Liver (tissue), 9 donors: ENCODE measurements around the gene CEP85L. TPM values are rescaled to one million over a fixed set of nuclear protein-coding genes. Genes with fewer than 3 reads are reported as not detected.

Source experiments
- DNase-seq: peaks from one replicate; pipeline ENCODE4 v3.0.0-alpha.2; 2017; ENCODE audit warnings: low spot score
- H3K27ac ChIP-seq, 2 donors: one replicate each; pipeline ENCODE4 v1.7.0; 2013; ENCODE audit warnings: inconsistent platforms in 2 of 2, low read length in 2 of 2, control low read depth in 1 of 2, low read depth in 1 of 2, mild to moderate bottlenecking in 1 of 2
- H3K27me3 ChIP-seq, 4 donors: one replicate each; pipeline versions ENCODE4 v1.6.1 to v1.7.0; 2013; ENCODE audit warnings: low read length in 3 of 4, inconsistent platforms in 1 of 4, mild to moderate bottlenecking in 1 of 4, moderate library complexity in 1 of 4; ENCODE audit not compliant: control insufficient read depth in 4 of 4, insufficient read depth in 4 of 4
- H3K36me3 ChIP-seq, 4 donors: one replicate each; pipeline versions ENCODE4 v1.6.1 to v1.7.0; 2013; ENCODE audit warnings: low read length in 3 of 4, mild to moderate bottlenecking in 3 of 4, low read depth in 1 of 4, moderate library complexity in 1 of 4; ENCODE audit not compliant: control insufficient read depth in 4 of 4, insufficient read depth in 3 of 4
- H3K4me1 ChIP-seq, 4 donors: one replicate each; pipeline versions ENCODE4 v1.6.1 to v1.7.0; 2013; ENCODE audit warnings: low read length in 3 of 4, mild to moderate bottlenecking in 3 of 4, moderate library complexity in 1 of 4; ENCODE audit not compliant: control insufficient read depth in 4 of 4, insufficient read depth in 4 of 4
- H3K4me3 ChIP-seq, 3 donors: one replicate each; pipeline versions ENCODE4 v1.6.1 to v1.7.0; 2013; ENCODE audit warnings: low read length in 3 of 3, control low read depth in 1 of 3, low read depth in 1 of 3, mild to moderate bottlenecking in 1 of 3
- H3K9ac ChIP-seq, 2 donors: one replicate each; pipeline ENCODE4 v1.7.0; 2013; ENCODE audit warnings: low read length in 2 of 2, mild to moderate bottlenecking in 2 of 2, moderate library complexity in 2 of 2, control low read depth in 1 of 2, low read depth in 1 of 2
- H3K9me3 ChIP-seq, 4 donors: one replicate each; pipeline versions ENCODE4 v1.6.1 to v1.7.0; 2013; ENCODE audit warnings: low read length in 3 of 4; ENCODE audit not compliant: control insufficient read depth in 4 of 4
- ATF3 ChIP-seq: IDR thresholded peaks from 2 replicates; pipeline ENCODE4 v1.6.1; 2016; ENCODE audit warnings: antibody characterized with exemption
- CTCF ChIP-seq: fragments of 150-350 bp; IDR thresholded peaks from 2 replicates; pipeline ENCODE4 v1.5.1; 2017; ENCODE audit warnings: improper control_type of control experiment, low read depth, low read length; ENCODE audit not compliant: missing input control
- EGR1 ChIP-seq, 2 donors: IDR thresholded peaks; 2 replicates each; pipeline ENCODE4 v1.6.1; 2016 to 2018; ENCODE audit warnings: antibody characterized with exemption in 2 of 2, low read depth in 2 of 2
- FOXA1 ChIP-seq: IDR thresholded peaks from 2 replicates; pipeline ENCODE4 v1.6.1; 2016; ENCODE audit warnings: antibody characterized with exemption
- FOXA2 ChIP-seq: IDR thresholded peaks from 2 replicates; pipeline ENCODE4 v1.6.1; 2016; ENCODE audit warnings: antibody characterized with exemption
- GABPA ChIP-seq, 2 donors: IDR thresholded peaks in 1 of 2; conservative IDR thresholded peaks in 1 of 2; 2 replicates each; pipeline ENCODE4 v1.6.1; 2016; ENCODE audit warnings: antibody characterized with exemption in 2 of 2, mild to moderate bottlenecking in 1 of 2, moderate library complexity in 1 of 2
- HNF4A ChIP-seq, 2 donors: conservative IDR thresholded peaks; 2 replicates each; pipeline ENCODE4 v1.6.1; 2016; ENCODE audit warnings: antibody characterized with exemption in 2 of 2, mild to moderate bottlenecking in 2 of 2
- HNF4G ChIP-seq: IDR thresholded peaks from 2 replicates; pipeline ENCODE4 v1.6.1; 2016; ENCODE audit warnings: antibody characterized with exemption
- JUND ChIP-seq, 2 donors: IDR thresholded peaks; 2 replicates each; pipeline ENCODE4 v1.6.1; 2016; ENCODE audit warnings: antibody characterized with exemption in 2 of 2
- MAX ChIP-seq: IDR thresholded peaks from 2 replicates; pipeline ENCODE4 v1.6.1; 2016; ENCODE audit warnings: antibody characterized with exemption
- NR2F2 ChIP-seq: IDR thresholded peaks from 2 replicates; pipeline ENCODE4 v1.6.1; 2016; ENCODE audit warnings: antibody characterized with exemption
- RAD21 ChIP-seq, 2 donors: IDR thresholded peaks; 2 replicates each; pipeline ENCODE4 v1.6.1; 2016; ENCODE audit warnings: antibody characterized with exemption in 2 of 2, mild to moderate bottlenecking in 2 of 2
- REST ChIP-seq: IDR thresholded peaks from 2 replicates; pipeline ENCODE4 v1.6.1; 2016; ENCODE audit warnings: antibody characterized with exemption, mild to moderate bottlenecking
- RXRA ChIP-seq, 2 donors: IDR thresholded peaks; 2 replicates each; pipeline ENCODE4 v1.6.1; 2017 to 2018; ENCODE audit warnings: antibody characterized with exemption in 2 of 2, mild to moderate bottlenecking in 1 of 2
- SP1 ChIP-seq: IDR thresholded peaks from 2 replicates; pipeline ENCODE4 v1.6.1; 2018; ENCODE audit warnings: antibody characterized with exemption, mild to moderate bottlenecking
- TAF1 ChIP-seq: conservative IDR thresholded peaks from 2 replicates; pipeline ENCODE4 v1.6.1; 2016; ENCODE audit warnings: antibody characterized with exemption, mild to moderate bottlenecking
- YY1 ChIP-seq: IDR thresholded peaks from 2 replicates; pipeline ENCODE4 v1.6.1; 2016; ENCODE audit warnings: antibody characterized with exemption, mild to moderate bottlenecking
- ZBTB33 ChIP-seq: IDR thresholded peaks from 2 replicates; pipeline ENCODE4 v1.6.1; 2016; ENCODE audit warnings: antibody characterized with exemption
- WGBS: extraction: QIAGEN DNeasy Blood & Tissue Kit; methylation state at CpG from one replicate; pipeline ENCODE4 v1.1.7; 2013; 5-methylcytosine and 5-hydroxymethylcytosine counted together
- polyA plus RNA-seq, 2 donors: library from polyadenylated mRNA; stranded (reverse) in 1 of 2; unstranded in 1 of 2; fragments of 200-250 nt in 1 of 2; fragments of >200 nt in 1 of 2; fragmentation: Nextera tagmentation in 1 of 2; extraction: Ambion mirVana in 1 of 2; gene quantifications; one replicate each; pipeline versions ENCODE4 v1.2.1 to v1.2.3, GENCODE V29; 2013 to 2015
- total RNA-seq, 2 donors: library from RNA; depleted of rRNA; stranded (reverse); fragments of >200 nt; gene quantifications; one replicate each; pipeline ENCODE4 v1.2.3, GENCODE V29; 2014
- donor health status: healthy.
- donor health status: healthy.
- donor health status: healthy.
- donor health status: healthy.
- donor health status: healthy.

Gene CEP85L
- total and polyA plus RNA-seq, 4 donors, result 0.40 to 6.4 (median 2.3) TPM

- no peak overlapping the region for H3K27ac ChIP-seq
- WGBS, result 68% methylated on average over 1 of the region's 1 CpG
Observed at GRCh38 chr6:118668761-118669385, 17.5 kb upstream of the CEP85L start.

More at GRCh38 chr6:118668761-118669385, 17.5 kb upstream of the CEP85L start:
- Histone ChIP-seq H3K4me3 (no peak overlapping the region), H3K36me3 (no peaks in the 10 kb centered on the region), H3K9me3 (no peaks in the 10 kb centered on the region), H3K27me3 (no peaks in the 10 kb centered on the region), H3K9ac (no peak overlapping the region), H3K4me1 (no peaks in the 10 kb centered on the region)
- TF ChIP-seq GABPA (IDR thresholded peaks at IDR 0.05 in 1 of 2, conservative IDR thresholded peaks at IDR 0.05 in 1 of 2), result no peak
- TF ChIP-seq RAD21 (IDR thresholded peaks at IDR 0.05), result no peak
- no peak for TF ChIP-seq ZBTB33
- TF ChIP-seq EGR1 (IDR thresholded peaks at IDR 0.05; ENCODE audit: low read depth in 2 of 2), result no peak
- TF ChIP-seq FOXA2, result no peak
- no peak for TF ChIP-seq HNF4A (conservative IDR thresholded peaks at IDR 0.05)
- no peak for TF ChIP-seq REST
- no peak for TF ChIP-seq CTCF
- no peak for TF ChIP-seq JUND (IDR thresholded peaks at IDR 0.05)
- TF ChIP-seq TAF1, result no peak
- TF ChIP-seq SP1, result no peak
- no peak for TF ChIP-seq FOXA1
- no peak for TF ChIP-seq NR2F2
- TF ChIP-seq ATF3, result no peak
- no peak for TF ChIP-seq HNF4G
- no peak for TF ChIP-seq YY1
- no peak for TF ChIP-seq MAX
- TF ChIP-seq RXRA (IDR thresholded peaks at IDR 0.05), result no peak
- no peak for DNase-seq
